CD14-positive monocyte (primary cell): Measurements from ENCODE around the gene SLC4A5. TPM values are rescaled to one million over a fixed set of nuclear protein-coding genes. Genes with fewer than 3 reads are reported as not detected.

Source experiments
- DNase-seq, 3 donors: peaks; one replicate each; pipeline ENCODE4 v3.0.0-alpha.2; 2011 to 2022
- H2AFZ ChIP-seq: 2 replicates; pipeline ENCODE4 v1.6.0; 2012; ENCODE audit warnings: mild to moderate bottlenecking, low read depth, low read length, inconsistent platforms; ENCODE audit not compliant: insufficient read depth, poor library complexity, severe bottlenecking
- H3K27ac ChIP-seq, 2 donors: 1 replicate in 1 of 2; 2 replicates in 1 of 2; pipeline ENCODE4 v1.5.1; 2012 to 2013; ENCODE audit warnings: low read length in 2 of 2, control low read depth in 1 of 2, inconsistent platforms in 1 of 2, low read depth in 1 of 2, mild to moderate bottlenecking in 1 of 2
- H3K27me3 ChIP-seq, 2 donors: one replicate each; pipeline versions ENCODE4 v1.6.0 to v1.6.1; 2011 to 2013; ENCODE audit warnings: low read length in 2 of 2; ENCODE audit not compliant: control insufficient read depth in 2 of 2, insufficient read depth in 2 of 2
- H3K36me3 ChIP-seq, 2 donors: replicated peaks in 1 of 2; 1 replicate in 1 of 2; 2 replicates in 1 of 2; pipeline versions ENCODE4 v1.5.1 to v1.6.1; 2012 to 2013; ENCODE audit warnings: low read length in 2 of 2, control low read depth in 1 of 2, inconsistent platforms in 1 of 2, mild to moderate bottlenecking in 1 of 2; ENCODE audit not compliant: insufficient read depth in 2 of 2, control insufficient read depth in 1 of 2
- H3K4me1 ChIP-seq, 2 donors: 1 replicate in 1 of 2; 2 replicates in 1 of 2; pipeline versions ENCODE4 v1.5.1 to v1.6.1; 2012 to 2013; ENCODE audit warnings: low read length in 2 of 2, control low read depth in 1 of 2, inconsistent platforms in 1 of 2, mild to moderate bottlenecking in 1 of 2, moderate library complexity in 1 of 2; ENCODE audit not compliant: insufficient read depth in 2 of 2, control insufficient read depth in 1 of 2
- H3K4me2 ChIP-seq: replicated peaks from 2 replicates; pipeline ENCODE3; 2012; ENCODE audit warnings: low read length, moderate library complexity, mild to moderate bottlenecking; ENCODE audit not compliant: poor library complexity, severe bottlenecking; ENCODE audit errors: extremely low read depth
- H3K4me3 ChIP-seq, 3 experiments: fragments of 200-600 bp in 1 of 3; sonication (generic) in 1 of 3; replicated peaks in 1 of 3; 1 replicate in 2 of 3; 2 replicates in 1 of 3; pipeline ENCODE4 v1.5.1; 2011 to 2013; ENCODE audit warnings: low read length in 3 of 3, mild to moderate bottlenecking in 3 of 3, control low read depth in 2 of 3, low read depth in 2 of 3, inconsistent platforms in 1 of 3, moderate library complexity in 1 of 3
- H3K79me2 ChIP-seq: 2 replicates; pipeline ENCODE4 v1.6.0; 2012; ENCODE audit warnings: mild to moderate bottlenecking, control low read depth, inconsistent platforms, low read length, moderate library complexity; ENCODE audit not compliant: insufficient read depth
- H3K9ac ChIP-seq: 2 replicates; pipeline ENCODE4 v1.6.0; 2017; ENCODE audit warnings: low read length, mild to moderate bottlenecking; ENCODE audit not compliant: insufficient read depth, poor library complexity, severe bottlenecking
- H3K9me3 ChIP-seq, 2 donors: replicated peaks in 1 of 2; 1 replicate in 1 of 2; 2 replicates in 1 of 2; pipeline versions ENCODE4 v1.5.1 to v1.6.1; 2012 to 2013; ENCODE audit warnings: low read length in 2 of 2, control low read depth in 1 of 2; ENCODE audit not compliant: control insufficient read depth in 1 of 2, insufficient read depth in 1 of 2
- H4K20me1 ChIP-seq: 2 replicates; pipeline ENCODE4 v1.6.0; 2012; ENCODE audit warnings: mild to moderate bottlenecking, low read length, control low read depth, moderate library complexity; ENCODE audit not compliant: insufficient read depth
- H3K27ac Mint-ChIP-seq, 7 donors: one replicate each; pipeline ENCODE4 v1.8.0; 2020; ENCODE audit warnings: mild to moderate bottlenecking in 7 of 7, mixed read lengths in 7 of 7, moderate library complexity in 6 of 7, inconsistent platforms in 2 of 7
- H3K27me3 Mint-ChIP-seq, 3 donors: one replicate each; pipeline ENCODE4 v1.8.0; 2021 to 2022; ENCODE audit warnings: low read depth in 3 of 3, mild to moderate bottlenecking in 3 of 3, mixed read lengths in 3 of 3, moderate library complexity in 3 of 3, inconsistent platforms in 1 of 3
- H3K36me3 Mint-ChIP-seq, 2 donors: one replicate each; pipeline ENCODE4 v1.8.0; 2020; ENCODE audit warnings: mixed read lengths in 2 of 2, inconsistent platforms in 1 of 2, mild to moderate bottlenecking in 1 of 2
- H3K4me1 Mint-ChIP-seq: one replicate; pipeline ENCODE4 v1.8.0; 2020; ENCODE audit warnings: mild to moderate bottlenecking, mixed read lengths
- H3K4me3 Mint-ChIP-seq, 2 donors: one replicate each; pipeline ENCODE4 v1.8.0; 2020; ENCODE audit warnings: mild to moderate bottlenecking in 2 of 2, mixed read lengths in 2 of 2, moderate library complexity in 1 of 2
- H3K9me3 Mint-ChIP-seq, 7 donors: one replicate each; pipeline ENCODE4 v1.8.0; 2020 to 2022; ENCODE audit warnings: mixed read lengths in 7 of 7, mild to moderate bottlenecking in 6 of 7, moderate library complexity in 6 of 7, inconsistent platforms in 2 of 7
- CTCF ChIP-seq: fragments of 200-600 bp; IDR thresholded peaks from one replicate; pipeline ENCODE4 v1.8.0; 2022; ENCODE audit warnings: antibody characterized with exemption, mild to moderate bottlenecking
- WGBS: methylation state at CpG from one replicate; pipeline ENCODE4 v1.1.5; 2013; ENCODE audit warnings: missing lambda C conversion rate; ENCODE audit not compliant: insufficient coverage; 5-methylcytosine and 5-hydroxymethylcytosine counted together
- intact Hi-C, 2 donors: fragments of 100-400 bp; cut with micrococcal nuclease; formaldehyde crosslinking; loops; one replicate each; pipeline versions ENCODE4 v1.15.0 to v1.15.1; 2023
- polyA plus RNA-seq, 3 donors: library from polyadenylated mRNA; depleted of rRNA in 1 of 3; unstranded in 2 of 3; stranded (reverse) in 1 of 3; fragments of 300-500 nt in 2 of 3; fragments of >200 nt in 1 of 3; fragmentation: Illumina TruSeq in 2 of 3; gene quantifications; 1 replicate in 2 of 3; 2 replicates in 1 of 3; pipeline ENCODE4 v1.2.3, GENCODE V29; 2012 to 2021

SLC4A5 gene
- polyA plus RNA-seq, 3 donors: 0.10 to 1.1 TPM; not detected in 1

DNA sequence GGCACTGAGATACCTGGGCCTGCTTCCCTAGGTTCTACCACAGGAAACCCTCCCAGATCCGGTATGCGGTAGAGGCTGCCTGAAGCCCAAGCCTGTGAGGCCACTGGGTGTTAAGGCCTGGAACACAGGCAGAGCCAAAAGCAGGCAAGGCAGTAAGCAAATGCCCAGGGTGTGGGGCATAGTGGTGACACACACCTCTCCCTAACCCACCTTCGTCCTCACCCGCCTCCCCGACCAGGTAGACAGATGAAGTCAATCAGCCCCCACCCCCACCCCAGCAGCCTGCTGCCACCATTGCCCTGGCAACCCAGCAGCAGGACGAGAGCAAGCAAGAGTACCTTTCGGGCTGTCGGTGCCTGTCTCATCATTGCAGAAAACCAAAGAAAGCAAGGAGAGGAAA, 30.8 kb upstream of the SLC4A5 start:
- no peaks in the 10 kb centered on the region for H3K27me3 ChIP-seq
- no peaks in the 10 kb centered on the region for H3K4me1 ChIP-seq
- no peaks in the 10 kb centered on the region for H3K9me3 Mint-ChIP-seq
- DNase-seq: no peak
- intact Hi-C loops: no loop called here
- peaks cover 70 to 76% of the 10 kb centered on the region in 2 donors for H3K36me3 Mint-ChIP-seq
- H3K27ac Mint-ChIP-seq: peak overlapping the region in 1 of 7 donors; percentile 62
- H3K4me3 ChIP-seq: no peak overlapping the region
- H3K4me1 Mint-ChIP-seq: peaks cover 4% of the 10 kb centered on the region
- no peak overlapping the region for H3K9ac ChIP-seq
- H2AFZ ChIP-seq: no peak overlapping the region
- WGBS: 97% methylated on average over 6 of the region's 8 CpGs
- H3K4me3 Mint-ChIP-seq: no peak overlapping the region
- peaks cover under 1% of the 10 kb centered on the region for H3K79me2 ChIP-seq
- H3K27ac ChIP-seq: no peak overlapping the region
- peaks cover 19% of the 10 kb centered on the region for H4K20me1 ChIP-seq
- H3K9me3 ChIP-seq: no peaks in the 10 kb centered on the region
- H3K4me2 ChIP-seq: no peak overlapping the region
- TF ChIP-seq CTCF: no peak
- no peaks in the 10 kb centered on the region for H3K27me3 Mint-ChIP-seq
- peaks cover 52 to 91% of the 10 kb centered on the region in 2 donors for H3K36me3 ChIP-seq

DNA sequence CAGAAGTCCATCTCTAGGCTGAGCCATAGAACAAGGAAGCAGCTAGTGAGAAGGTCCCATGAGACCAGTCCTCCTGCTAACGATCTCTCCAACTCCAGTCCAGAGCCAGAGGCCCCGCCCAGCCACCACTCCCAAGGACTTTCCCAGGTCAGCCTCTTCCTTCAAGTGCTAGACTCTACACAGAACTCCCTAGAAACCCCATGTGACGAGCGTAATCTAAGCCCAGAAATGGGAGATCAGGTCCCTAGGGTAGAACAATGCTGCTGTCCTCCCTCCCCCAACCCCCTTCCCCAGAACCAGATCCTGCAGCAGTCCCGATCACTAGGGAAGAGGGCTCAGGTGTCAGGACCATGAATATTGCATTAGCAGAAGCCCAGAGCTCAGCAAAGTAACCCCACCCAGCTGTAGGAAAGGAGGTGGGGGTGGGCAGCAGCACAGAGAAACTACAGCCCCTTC, 30.0 kb upstream of the SLC4A5 start:
- H3K36me3 Mint-ChIP-seq: peaks cover 78 to 80% of the 10 kb centered on the region in 2 donors
- H4K20me1 ChIP-seq: peaks cover 11% of the 10 kb centered on the region
- H3K4me3 Mint-ChIP-seq: no peak overlapping the region
- no peaks in the 10 kb centered on the region for H3K27me3 ChIP-seq
- 94% methylated on average over 4 of the region's 5 CpGs for WGBS
- H3K36me3 ChIP-seq: peaks cover 59 to 94% of the 10 kb centered on the region in 2 donors
- no peaks in the 10 kb centered on the region for H3K27me3 Mint-ChIP-seq
- no peaks in the 10 kb centered on the region for H3K4me1 Mint-ChIP-seq
- H3K9me3 Mint-ChIP-seq: no peaks in the 10 kb centered on the region
- TF ChIP-seq CTCF: no peak
- DNase-seq: no peak
- H3K4me3 ChIP-seq: no peak overlapping the region
- no peak overlapping the region for H3K27ac ChIP-seq
- intact Hi-C loops: no loop called here
- peak overlapping the region in 1 of 7 donors; percentile 19 for H3K27ac Mint-ChIP-seq
- H2AFZ ChIP-seq: no peak overlapping the region
- H3K9ac ChIP-seq: no peak overlapping the region
- H3K9me3 ChIP-seq: no peaks in the 10 kb centered on the region
- no peaks in the 10 kb centered on the region for H3K79me2 ChIP-seq
- H3K4me2 ChIP-seq: no peak overlapping the region
- no peaks in the 10 kb centered on the region for H3K4me1 ChIP-seq
